Thyroid gland (tissue), 4 donors: ENCODE data around the gene METRNL.

Source experiments
- POLR2A ChIP-seq, 2 donors: fragments of 450-650 bp; IDR thresholded peaks; one replicate each; pipeline ENCODE4 v1.6.1; 2017; ENCODE audit warnings: antibody characterized with exemption in 2 of 2, mild to moderate bottlenecking in 2 of 2, moderate library complexity in 1 of 2
- TF ChIP-seq, protein P1 (sequence below), 6 experiments: fragments of 200-600 bp in 3 of 6; fragments of 450-650 bp in 3 of 6; sonication (generic) in 3 of 6; IDR thresholded peaks; one replicate each; pipeline ENCODE4 v1.5.1; 2016 to 2019; ENCODE audit warnings: antibody characterized with exemption in 6 of 6, mild to moderate bottlenecking in 2 of 6, inconsistent platforms in 1 of 6, moderate library complexity in 1 of 6

DNA sequence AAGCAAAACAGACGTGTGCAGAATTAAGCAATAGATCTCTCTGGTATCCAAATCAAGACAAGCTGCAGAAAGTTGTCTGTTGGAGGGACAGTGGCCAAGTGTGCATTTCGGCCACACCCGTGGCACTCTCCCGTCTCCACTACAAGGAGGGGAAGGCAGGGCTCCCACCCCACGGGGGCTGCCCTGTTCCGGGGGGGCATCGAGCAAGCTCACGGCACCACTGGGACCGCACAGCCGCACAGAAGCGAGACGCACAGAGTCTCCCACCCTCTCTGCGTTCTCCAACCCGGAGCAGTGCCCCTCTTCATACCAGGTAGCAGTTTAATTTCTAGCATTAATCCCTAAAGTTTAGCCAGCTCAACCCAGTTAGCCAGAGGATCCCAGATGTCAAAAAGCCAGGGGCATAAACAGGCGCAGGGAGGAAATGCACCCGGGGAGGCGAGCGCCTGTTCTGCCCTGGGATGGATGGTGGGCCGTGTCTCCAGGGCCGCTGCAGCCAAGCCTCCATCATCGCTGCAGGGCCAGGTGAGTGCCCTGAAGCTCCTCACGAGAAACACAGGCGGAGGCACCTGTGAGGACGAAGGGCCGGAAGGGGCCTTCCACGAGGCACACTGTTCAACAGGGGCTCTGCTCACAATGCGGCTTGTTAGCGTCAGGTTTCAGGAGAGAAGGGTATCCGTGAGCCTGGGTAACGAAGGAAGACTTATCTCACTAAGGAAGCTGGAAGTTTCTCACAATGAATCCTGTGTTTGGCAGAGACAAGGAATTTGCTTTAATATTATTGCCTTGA is 42.1 kb upstream of the METRNL start:
- TF ChIP-seq, protein P1, sequence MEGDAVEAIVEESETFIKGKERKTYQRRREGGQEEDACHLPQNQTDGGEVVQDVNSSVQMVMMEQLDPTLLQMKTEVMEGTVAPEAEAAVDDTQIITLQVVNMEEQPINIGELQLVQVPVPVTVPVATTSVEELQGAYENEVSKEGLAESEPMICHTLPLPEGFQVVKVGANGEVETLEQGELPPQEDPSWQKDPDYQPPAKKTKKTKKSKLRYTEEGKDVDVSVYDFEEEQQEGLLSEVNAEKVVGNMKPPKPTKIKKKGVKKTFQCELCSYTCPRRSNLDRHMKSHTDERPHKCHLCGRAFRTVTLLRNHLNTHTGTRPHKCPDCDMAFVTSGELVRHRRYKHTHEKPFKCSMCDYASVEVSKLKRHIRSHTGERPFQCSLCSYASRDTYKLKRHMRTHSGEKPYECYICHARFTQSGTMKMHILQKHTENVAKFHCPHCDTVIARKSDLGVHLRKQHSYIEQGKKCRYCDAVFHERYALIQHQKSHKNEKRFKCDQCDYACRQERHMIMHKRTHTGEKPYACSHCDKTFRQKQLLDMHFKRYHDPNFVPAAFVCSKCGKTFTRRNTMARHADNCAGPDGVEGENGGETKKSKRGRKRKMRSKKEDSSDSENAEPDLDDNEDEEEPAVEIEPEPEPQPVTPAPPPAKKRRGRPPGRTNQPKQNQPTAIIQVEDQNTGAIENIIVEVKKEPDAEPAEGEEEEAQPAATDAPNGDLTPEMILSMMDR (IDR thresholded peaks at IDR 0.05) = no peak
- TF ChIP-seq POLR2A (IDR thresholded peaks at IDR 0.05) = no peak
